Measurements from ENCODE around the gene NACC2.

NACC2 gene

DNA sequence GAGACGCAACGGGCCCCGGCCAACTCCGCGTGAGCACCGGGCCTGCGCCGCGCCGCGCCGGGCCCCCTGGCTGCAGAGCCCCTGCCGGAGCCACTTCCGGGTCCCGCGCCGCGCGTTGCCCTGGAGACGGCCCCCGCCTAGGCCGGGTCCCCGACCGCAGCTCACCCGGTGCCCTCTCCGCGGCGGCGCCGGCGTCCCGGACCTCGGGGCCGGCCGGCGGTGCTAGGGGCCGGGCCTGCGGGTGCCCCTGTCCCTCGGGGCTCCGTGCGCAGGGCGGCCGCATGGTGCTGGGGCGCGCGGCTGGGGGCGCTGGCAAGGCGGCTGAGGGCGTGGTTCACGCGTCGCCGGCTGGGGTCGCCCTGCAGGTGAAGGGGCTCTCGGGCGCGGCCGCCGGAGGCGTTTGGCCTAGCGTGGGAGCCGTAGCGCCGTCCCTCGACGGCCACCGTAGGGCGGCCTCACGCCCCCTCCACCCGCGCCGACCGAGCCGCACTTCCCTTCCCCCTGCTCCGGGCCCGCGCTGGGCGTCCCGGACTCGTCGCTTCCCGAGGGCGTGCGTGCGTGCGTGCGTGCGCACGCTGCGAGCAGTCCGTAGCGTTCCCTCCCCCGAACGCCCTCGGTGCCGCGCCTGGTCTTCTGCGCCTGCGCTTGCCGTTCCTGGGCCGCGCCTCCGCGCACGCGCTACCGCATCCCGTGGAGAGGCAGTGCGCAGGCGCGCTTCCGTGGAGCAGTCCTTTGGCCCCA is 23.4 kb upstream of the NACC2 start, which contains the start of gene TMEM250:
TSS of gene TMEM250 (minus strand) at position 556 of the 741 bp plus-strand sequence. CDS start 1,975 bp downstream, outside the sequence.
- Histone ChIP-seq H3K4me2 (ENCODE audit: low read length) (peak within 1 kb of the TSS; percentile 92), H3K36me3 (ENCODE audit: control insufficient read depth, insufficient read depth, low read length) (no peaks in the 10 kb centered on the region), H2AFZ (peak within 1 kb of the TSS; percentile 85), H3K27ac (peak within 1 kb of the TSS; percentile 82), H3K27me3 (ENCODE audit: control insufficient read depth, insufficient read depth, low read length) (no peaks in the 10 kb centered on the region), H3K4me3 (ENCODE audit: low read depth, low read length) (peak within 1 kb of the TSS; percentile 69), H3K9me3 (ENCODE audit: control insufficient read depth, low read length) (no peaks in the 10 kb centered on the region), H3K4me1 (peaks cover 7% of the 10 kb centered on the region), H3K9ac (peak within 1 kb of the TSS; percentile 72), H3K79me2 (no peaks in the 10 kb centered on the region)
- TF ChIP-seq, protein P1, sequence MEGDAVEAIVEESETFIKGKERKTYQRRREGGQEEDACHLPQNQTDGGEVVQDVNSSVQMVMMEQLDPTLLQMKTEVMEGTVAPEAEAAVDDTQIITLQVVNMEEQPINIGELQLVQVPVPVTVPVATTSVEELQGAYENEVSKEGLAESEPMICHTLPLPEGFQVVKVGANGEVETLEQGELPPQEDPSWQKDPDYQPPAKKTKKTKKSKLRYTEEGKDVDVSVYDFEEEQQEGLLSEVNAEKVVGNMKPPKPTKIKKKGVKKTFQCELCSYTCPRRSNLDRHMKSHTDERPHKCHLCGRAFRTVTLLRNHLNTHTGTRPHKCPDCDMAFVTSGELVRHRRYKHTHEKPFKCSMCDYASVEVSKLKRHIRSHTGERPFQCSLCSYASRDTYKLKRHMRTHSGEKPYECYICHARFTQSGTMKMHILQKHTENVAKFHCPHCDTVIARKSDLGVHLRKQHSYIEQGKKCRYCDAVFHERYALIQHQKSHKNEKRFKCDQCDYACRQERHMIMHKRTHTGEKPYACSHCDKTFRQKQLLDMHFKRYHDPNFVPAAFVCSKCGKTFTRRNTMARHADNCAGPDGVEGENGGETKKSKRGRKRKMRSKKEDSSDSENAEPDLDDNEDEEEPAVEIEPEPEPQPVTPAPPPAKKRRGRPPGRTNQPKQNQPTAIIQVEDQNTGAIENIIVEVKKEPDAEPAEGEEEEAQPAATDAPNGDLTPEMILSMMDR (IDR thresholded peaks at IDR 0.05), result no peak

DNA sequence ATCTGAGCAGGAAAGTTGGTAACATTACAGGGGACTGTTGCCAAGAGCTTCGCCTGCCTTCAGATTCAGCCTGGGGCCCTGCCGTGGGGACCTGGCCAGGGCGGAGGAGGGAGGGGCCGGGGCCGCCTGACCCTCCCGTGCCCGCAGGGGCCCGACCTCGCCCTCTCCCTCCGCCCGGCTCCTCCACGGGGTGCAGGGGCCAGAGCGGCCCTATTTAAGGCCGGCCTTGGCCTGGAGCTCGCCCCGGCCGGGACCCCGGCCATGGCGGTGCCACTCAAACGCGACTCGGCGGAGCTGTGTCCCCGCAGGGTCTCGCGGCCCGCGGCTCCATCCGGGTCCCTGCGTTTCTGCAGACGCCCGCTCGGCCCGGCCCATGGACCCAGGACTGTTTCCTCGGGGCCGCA is 22.8 kb upstream of the NACC2 start:
- Histone ChIP-seq H2AFZ (peak overlapping the region; percentile 70), H3K4me3 (ENCODE audit: low read depth, low read length) (peak overlapping the region; percentile 63), H3K9ac (peak overlapping the region; percentile 72), H3K27ac (peak overlapping the region; percentile 81), H3K27me3 (ENCODE audit: control insufficient read depth, insufficient read depth, low read length) (no peaks in the 10 kb centered on the region), H3K79me2 (no peaks in the 10 kb centered on the region), H3K4me1 (peaks cover 7% of the 10 kb centered on the region), H3K36me3 (ENCODE audit: control insufficient read depth, insufficient read depth, low read length) (no peaks in the 10 kb centered on the region), H3K4me2 (ENCODE audit: low read length) (peak overlapping the region; percentile 92), H3K9me3 (ENCODE audit: control insufficient read depth, low read length) (no peaks in the 10 kb centered on the region)
- TF ChIP-seq, protein P1 (IDR thresholded peaks at IDR 0.05), result no peak

DNA sequence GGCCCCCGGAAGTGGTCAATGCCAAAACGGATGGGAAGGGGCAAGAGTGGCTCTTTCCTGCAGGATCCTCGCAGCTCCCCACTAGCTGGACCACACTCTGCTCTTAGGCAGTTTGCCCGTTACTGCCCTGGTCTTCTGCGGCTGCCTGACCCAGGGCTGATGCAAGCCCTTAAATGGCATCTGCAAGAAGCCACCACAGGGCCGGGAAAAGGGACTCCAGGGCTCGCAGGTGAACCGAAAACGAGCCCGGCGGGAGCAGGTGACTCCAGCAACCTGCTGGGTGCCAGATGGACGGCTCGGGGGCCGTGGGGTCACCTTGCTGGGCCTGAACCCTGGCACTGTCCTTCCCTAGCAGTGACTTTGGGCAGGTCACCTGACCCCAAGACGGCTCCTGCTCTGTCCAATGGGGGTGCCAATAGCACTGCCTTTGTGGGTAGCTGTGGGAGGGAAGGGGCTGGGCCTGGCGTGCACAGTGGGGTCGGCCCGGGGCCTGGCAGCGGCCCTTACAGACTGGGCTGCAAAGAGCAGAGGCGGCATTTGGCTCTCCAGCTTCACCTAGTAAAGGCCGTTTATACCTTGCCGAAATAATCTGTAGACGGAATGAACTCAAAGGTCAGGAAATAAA is 22.3 kb upstream of the NACC2 start:
- H3K79me2 ChIP-seq, result no peaks in the 10 kb centered on the region
- TF ChIP-seq, protein P1 (IDR thresholded peaks at IDR 0.05), result no peak
- peak overlapping the region; percentile 63 for H3K4me3 ChIP-seq (ENCODE audit: low read depth, low read length)
- H3K4me2 ChIP-seq (ENCODE audit: low read length), result peak overlapping the region; percentile 92
- H2AFZ ChIP-seq, result peak overlapping the region; percentile 70
- no peaks in the 10 kb centered on the region for H3K9me3 ChIP-seq (ENCODE audit: control insufficient read depth, low read length)
- H3K36me3 ChIP-seq (ENCODE audit: control insufficient read depth, insufficient read depth, low read length), result no peaks in the 10 kb centered on the region
- H3K9ac ChIP-seq, result no peak overlapping the region
- peak overlapping the region; percentile 81 for H3K27ac ChIP-seq
- H3K4me1 ChIP-seq, result peaks cover 5% of the 10 kb centered on the region
- H3K27me3 ChIP-seq (ENCODE audit: control insufficient read depth, insufficient read depth, low read length), result no peaks in the 10 kb centered on the region

DNA sequence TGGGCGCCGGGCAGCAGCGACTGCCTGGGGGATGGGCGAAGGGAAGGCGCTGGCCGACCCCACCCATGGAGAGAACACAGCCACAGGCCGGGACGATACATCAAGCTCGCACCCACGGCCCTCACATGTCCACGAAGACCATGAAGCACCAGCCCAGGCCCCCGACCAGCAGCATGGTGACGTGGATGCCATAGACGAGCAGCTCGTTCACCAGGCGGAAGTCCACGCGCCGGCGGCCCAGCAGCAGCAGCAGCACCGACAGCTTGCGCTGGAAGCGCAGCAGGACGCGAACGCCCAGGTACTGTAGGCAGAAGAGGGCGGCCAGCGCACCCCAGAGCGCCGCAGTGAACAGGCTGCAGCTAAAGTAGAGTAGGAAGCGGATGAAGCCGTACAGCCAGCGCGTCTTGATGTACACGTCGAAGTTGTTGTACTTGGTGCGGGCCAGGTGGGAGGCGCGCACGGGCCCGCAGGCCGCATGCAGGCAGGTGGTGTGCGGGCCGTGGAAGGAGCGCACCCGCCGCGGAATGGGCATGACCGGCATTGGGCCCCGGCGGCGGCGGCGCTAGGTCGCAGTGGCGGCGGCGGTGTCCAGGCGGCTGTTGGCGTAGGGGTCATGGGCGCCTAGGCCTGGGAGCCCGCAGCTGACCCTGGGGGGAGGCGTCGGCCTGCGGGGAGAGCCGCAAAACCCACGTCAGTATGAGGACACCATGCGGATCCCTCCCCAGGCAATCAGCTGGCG is 21.4 kb upstream of the NACC2 start:
- Histone ChIP-seq H3K9ac (no peak overlapping the region), H3K27ac (no peak overlapping the region), H3K4me1 (peaks cover 5% of the 10 kb centered on the region), H3K36me3 (ENCODE audit: control insufficient read depth, insufficient read depth, low read length) (no peaks in the 10 kb centered on the region), H3K4me3 (ENCODE audit: low read depth, low read length) (no peak overlapping the region), H3K27me3 (ENCODE audit: control insufficient read depth, insufficient read depth, low read length) (no peaks in the 10 kb centered on the region), H3K9me3 (ENCODE audit: control insufficient read depth, low read length) (no peaks in the 10 kb centered on the region), H3K79me2 (no peaks in the 10 kb centered on the region), H3K4me2 (ENCODE audit: low read length) (no peak overlapping the region), H2AFZ (no peak overlapping the region)
- TF ChIP-seq, protein P1 (IDR thresholded peaks at IDR 0.05), result no peak

Data from parathyroid adenoma (tissue), 2 donors.